Measurements from ENCODE around the gene LUZP2.

LUZP2 gene

DNA sequence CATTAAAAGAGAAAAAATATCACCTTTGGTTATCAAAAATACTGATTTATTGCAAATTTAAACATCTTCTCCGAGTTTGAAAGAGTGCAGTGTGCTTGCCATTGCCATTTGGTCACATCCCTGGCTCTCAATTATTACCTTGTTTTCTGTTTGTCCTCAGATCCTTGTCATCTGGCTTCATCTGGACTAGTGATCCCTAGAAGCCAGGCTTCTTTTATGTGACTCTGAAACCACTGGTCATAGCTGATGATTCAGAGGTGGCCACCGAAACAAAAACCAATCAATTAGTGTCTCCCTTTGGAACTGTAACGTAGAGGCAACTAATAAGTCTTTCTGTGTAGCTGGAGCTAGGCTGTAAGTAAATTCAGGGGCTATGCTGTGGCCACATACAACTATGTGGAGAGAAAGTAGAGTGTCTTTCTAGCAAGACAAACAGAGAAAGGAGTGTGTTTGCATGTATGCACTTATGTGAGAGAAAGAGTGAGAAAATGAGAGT is 237.9 kb downstream of the LUZP2 start:
- DNase-seq: no peak

- DNase-seq: no peak
These were observed 242.1 kb downstream of the LUZP2 start for GRCh38 chr11:24738972-24739371.

DNA sequence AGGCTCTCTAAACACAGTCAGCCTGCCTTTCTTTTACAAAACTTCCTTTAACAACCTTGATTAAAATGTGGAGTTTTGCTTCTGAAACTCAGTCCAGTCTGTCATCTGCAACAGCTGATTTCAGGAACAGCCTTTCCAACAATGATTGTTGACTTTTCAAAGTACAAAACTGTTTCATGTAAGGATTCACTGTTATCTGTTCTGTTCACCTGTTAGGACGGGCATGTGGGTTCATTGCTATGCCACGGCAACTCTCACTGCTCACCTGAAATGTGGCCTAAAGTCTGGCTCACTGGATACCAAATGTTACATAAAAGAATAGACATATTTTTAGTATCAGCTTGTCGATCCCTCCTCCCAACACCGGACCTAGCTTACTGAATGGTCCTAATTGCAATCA is 242.8 kb downstream of the LUZP2 start:
- DNase-seq: no peak

DNA sequence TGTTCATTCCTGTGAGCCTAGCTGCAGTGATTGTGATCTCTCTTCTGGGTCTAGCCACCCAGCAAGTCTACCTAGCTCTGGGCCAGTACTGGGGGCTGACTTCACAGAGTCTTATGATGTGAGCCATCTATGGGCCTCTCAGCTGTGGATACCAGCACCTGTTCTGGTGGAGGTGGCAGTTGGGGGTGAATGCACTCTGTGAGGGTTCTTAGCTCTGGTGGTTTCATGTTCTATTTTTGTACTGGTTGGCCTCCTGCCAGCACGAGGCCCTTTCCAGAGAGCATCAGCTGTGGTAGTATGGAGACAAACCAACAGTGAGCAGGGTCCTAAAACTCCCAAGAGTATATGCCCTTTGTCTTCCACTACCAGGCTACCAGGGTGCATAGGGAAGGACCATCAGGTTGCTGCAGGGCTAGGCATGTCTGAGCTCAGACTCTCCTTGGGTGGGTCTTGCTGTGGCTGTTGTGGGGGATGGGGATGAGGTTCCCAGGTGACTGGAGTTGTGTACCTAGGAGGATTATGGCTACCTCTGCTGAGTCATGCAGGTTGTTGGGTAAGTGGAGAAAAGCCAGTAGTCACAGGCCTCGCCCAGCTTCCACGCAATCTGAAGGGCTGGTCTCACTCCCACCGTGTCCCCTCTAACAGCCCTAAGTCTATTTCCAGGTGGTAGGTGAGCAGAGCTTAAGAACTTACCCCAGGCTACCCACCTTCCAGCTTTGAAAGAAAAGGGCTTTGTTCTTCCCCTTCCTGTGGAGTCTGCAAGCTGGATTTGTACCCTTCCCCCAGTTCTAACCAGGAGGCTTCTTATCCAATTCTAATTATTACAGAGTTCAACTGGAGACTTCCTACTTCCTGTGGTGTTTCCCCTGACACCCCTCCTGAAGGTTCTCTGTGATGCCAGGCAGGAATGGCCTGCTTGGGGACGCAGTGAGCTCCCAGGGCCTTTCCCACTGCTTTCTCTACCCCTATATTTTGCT is 250.7 kb downstream of the LUZP2 start:
- DNase-seq: no peak

DNA sequence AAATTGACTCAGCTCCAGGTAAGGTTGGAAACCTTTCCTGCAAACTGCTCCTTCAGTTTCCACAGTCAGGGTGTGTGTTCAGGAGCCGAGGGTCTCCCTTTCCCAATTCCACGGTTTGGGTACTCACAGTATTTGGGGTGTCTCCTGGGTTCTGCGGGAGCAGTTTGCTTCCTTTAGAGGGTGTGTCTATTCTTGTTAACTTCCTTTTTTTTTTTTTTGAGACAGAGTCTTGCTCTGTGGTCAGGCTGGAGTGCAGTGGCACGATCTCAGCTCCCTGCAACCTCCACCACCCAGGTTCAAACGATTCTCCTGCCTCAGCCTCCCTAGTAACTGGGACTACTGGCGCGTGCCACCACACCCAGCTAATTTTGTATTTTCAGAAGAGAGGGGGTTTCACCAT is 251.4 kb downstream of the LUZP2 start:
- DNase-seq: no peak

GRCh38 chr11:24754406-24754805 is 257.6 kb downstream of the LUZP2 start:
- DNase-seq: no peak

DNA sequence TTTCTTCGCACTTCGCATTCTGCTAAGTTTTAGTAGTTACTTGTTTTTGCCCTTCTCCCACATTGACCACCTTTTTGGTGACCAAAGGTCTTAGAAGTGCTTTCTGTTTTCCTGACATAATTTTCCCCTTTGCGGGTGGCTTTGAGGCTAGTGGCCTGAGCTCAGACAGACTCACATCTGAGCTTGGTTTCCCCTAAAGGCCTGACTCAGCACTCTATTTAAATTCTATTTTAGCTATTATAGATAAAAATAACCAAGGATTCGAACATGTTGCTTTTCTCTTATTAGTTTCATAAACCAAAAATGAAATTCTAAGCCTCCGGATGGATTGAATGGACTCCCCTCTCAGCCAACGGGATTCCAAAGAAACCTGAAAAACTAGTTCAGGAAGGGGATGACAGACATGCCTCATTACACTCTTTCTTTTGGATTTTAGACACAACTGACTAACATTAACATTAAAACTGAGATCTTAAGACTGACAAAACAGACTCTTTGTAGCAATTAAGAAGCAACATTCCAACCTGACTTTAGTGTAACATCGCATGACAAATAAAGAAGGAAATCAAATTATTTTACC is 258.5 kb downstream of the LUZP2 start:
- DNase-seq: no peak

GRCh38 chr11:24759742-24760141 is 262.9 kb downstream of the LUZP2 start:
- DNase-seq: no peak

- no peak for DNase-seq
These were observed 263.8 kb downstream of the LUZP2 start for GRCh38 chr11:24760681-24761080.

GRCh38 chr11:24762076-24762475 is 265.2 kb downstream of the LUZP2 start:
- no peak for DNase-seq

GRCh38 chr11:24767411-24767810 is 270.6 kb downstream of the LUZP2 start:
- DNase-seq: no peak

- DNase-seq: no peak
These were observed 276.5 kb downstream of the LUZP2 start for GRCh38 chr11:24773322-24773721.

- DNase-seq: no peak
These were observed 282.9 kb downstream of the LUZP2 start for GRCh38 chr11:24779791-24780190.

DNA sequence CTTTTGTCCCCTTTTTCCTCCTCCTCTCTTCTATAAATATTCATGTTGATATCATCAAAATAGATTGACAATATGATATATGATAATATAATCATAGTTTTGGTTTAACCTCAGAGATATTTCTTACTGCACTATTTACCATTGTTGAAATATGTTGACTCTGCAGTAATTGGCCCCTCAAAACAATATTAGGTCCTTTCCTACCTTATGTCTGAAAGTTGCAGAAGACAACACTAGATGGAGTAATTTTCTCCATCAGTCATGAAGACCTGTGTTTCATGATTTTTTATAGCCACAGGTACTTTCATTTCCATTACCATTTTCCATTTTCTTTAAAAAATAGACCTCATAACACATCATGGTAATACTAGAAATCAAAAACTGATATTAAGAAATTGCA is 284.4 kb downstream of the LUZP2 start:
- no peak for DNase-seq

DNA sequence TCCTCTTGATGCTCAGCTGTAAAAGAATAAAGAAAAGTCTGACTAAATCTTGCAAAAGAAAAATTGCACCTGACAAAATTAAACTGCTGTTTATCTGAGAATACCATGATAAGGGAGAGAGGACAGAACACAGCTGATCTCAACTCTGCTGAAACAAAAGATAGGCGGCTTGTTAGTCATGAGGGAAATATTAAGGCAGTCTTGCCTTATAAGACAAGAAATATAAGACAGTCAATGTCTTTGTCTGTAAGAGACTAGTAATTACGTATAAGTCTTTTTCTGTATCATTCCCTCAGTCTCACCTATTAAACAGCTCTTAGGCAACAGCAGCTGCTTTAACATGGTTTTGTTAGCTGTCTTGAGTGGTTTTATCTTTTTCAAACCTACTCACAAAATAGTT is 296.6 kb downstream of the LUZP2 start:
- DNase-seq: no peak

GRCh38 chr11:24794064-24794463 is 297.2 kb downstream of the LUZP2 start:
- no peak for DNase-seq

DNA sequence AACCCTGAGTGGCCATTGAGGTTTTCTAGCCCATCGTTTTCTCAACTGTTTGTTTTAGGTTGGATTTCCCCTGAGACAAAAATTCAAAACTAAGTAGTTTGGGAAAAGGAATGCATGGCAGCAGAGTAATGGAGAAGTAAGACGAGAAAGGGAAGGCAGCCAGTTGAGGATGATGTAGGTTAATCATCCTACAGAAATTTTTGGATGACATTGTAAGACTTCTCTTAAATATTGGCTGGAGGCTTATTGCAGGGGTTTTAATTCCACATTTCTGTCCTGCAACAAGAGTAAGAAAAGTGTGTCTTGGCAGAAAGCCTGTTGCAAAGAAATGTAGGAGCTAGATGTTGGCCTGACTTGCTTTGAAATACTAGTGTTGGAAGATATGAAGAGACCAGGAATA is 308.8 kb downstream of the LUZP2 start:
- no peak for DNase-seq

GRCh38 chr11:24808173-24808572 is 311.3 kb downstream of the LUZP2 start:
- DNase-seq: no peak

DNA sequence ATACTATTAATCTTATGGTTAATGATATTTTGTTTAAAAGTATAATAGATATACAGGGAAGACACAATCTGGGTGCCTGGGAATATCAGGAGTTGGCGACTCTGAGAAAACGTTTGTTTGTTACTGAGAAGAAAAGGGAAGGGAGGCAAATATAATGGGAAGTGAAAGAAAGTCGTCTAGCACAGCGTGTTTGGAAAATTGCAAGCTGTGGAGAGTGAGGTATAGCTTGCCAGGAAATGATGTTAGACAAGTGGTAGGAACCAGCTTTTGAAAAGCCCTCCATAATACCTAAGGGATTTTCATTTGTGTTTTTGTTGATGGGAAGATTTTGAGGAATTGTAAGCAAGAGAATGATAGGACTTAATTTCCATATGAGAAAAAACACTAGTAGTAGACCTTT is 322.2 kb downstream of the LUZP2 start:
- DNase-seq: no peak

- DNase-seq: no peak
These were observed 323.1 kb downstream of the LUZP2 start for GRCh38 chr11:24819863-24820434.

GRCh38 chr11:24820541-24820940 is 323.7 kb downstream of the LUZP2 start:
- no peak for DNase-seq

DNA sequence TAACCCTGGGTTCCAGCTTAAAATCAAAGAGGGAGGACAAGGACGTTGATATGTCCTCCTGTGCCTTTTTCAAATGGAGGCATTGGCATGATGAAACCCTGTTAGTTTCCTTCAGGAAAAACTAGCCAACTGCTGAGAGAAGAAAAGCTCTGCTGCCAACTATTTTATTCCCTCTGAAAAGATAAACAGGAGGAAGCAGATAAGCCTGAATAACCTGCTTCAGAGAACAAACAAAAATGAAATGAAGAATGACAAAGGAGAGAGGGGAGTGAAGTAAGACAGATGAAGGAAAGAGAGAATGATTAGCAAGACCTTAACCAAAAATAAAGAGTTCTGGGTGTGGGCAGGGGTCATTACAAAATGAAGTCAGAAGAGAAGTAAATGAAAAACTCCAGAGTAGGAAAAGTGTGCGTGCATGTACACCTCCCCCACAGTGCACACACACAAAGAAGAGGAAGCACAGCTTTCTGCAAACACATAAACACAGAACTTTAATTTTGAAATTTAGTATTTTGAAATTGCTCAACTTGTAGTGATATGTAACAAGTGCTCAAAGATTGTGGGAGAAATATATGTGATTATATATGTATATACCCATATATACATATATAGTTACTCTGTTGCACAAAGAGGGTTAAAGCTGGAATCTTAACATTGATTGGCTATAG is 332.2 kb downstream of the LUZP2 start:
- DNase-seq: no peak

GRCh38 chr11:24833573-24833972 is 336.7 kb downstream of the LUZP2 start:
- DNase-seq: no peak

All from activated CD4-positive, CD25-positive, alpha-beta regulatory T cell (primary cell).